Islet of Langerhans (tissue), 1 donor: ENCODE data around the gene ARHGEF33.

Experiments
- FAIRE-seq: peaks from one replicate; lab custom pipeline; 2011; peaks lifted over from hg19 to GRCh38; lab: Jason Lieb, UNC

The ARHGEF33 gene

GRCh38 chr2:38960609-38961320, 71.1 kb downstream of the ARHGEF33 start:
- FAIRE-seq = no peak

- no peak for FAIRE-seq
Observed at GRCh38 chr2:38966006-38966405, 76.3 kb downstream of the ARHGEF33 start.

GRCh38 chr2:38966678-38967077, 77.0 kb downstream of the ARHGEF33 start:
- no peak for FAIRE-seq

GRCh38 chr2:38968021-38968420, 78.3 kb downstream of the ARHGEF33 start:
- FAIRE-seq = no peak

- no peak for FAIRE-seq
Observed at GRCh38 chr2:38971377-38971776, 81.7 kb downstream of the ARHGEF33 start.

GRCh38 chr2:38973266-38973665, 83.6 kb downstream of the ARHGEF33 start:
- FAIRE-seq = no peak

- no peak for FAIRE-seq
Observed at GRCh38 chr2:38975042-38975441, 85.4 kb downstream of the ARHGEF33 start.

- FAIRE-seq = no peak
Observed at GRCh38 chr2:38977047-38977446, 87.4 kb downstream of the ARHGEF33 start.

- FAIRE-seq = no peak
Observed at GRCh38 chr2:38978296-38978903, 88.7 kb downstream of the ARHGEF33 start.

GRCh38 chr2:38978908-38979307, 89.2 kb downstream of the ARHGEF33 start:
- no peak for FAIRE-seq

- no peak for FAIRE-seq
Observed at GRCh38 chr2:38981003-38981669, 91.5 kb downstream of the ARHGEF33 start.

- FAIRE-seq = no peak
Observed at GRCh38 chr2:38981670-38982357, 92.1 kb downstream of the ARHGEF33 start.

- FAIRE-seq = no peak
Observed at GRCh38 chr2:38982498-38982897, 92.8 kb downstream of the ARHGEF33 start.

GRCh38 chr2:38988716-38989115, 99.0 kb downstream of the ARHGEF33 start:
- no peak for FAIRE-seq

GRCh38 chr2:38991899-38992298, 102.2 kb downstream of the ARHGEF33 start:
- no peak for FAIRE-seq

- peak; percentile 90 for FAIRE-seq
Observed at GRCh38 chr2:38997781-38998180, 108.1 kb downstream of the ARHGEF33 start.

- FAIRE-seq = no peak
Observed at GRCh38 chr2:39000552-39000951, 110.9 kb downstream of the ARHGEF33 start.

GRCh38 chr2:39007875-39008504, 118.3 kb downstream of the ARHGEF33 start:
- FAIRE-seq = no peak

GRCh38 chr2:39008665-39009064, 119.0 kb downstream of the ARHGEF33 start:
- FAIRE-seq = no peak

GRCh38 chr2:39013871-39014270, 124.2 kb downstream of the ARHGEF33 start:
- FAIRE-seq = no peak

- FAIRE-seq = no peak
Observed at GRCh38 chr2:39015424-39015823, 125.7 kb downstream of the ARHGEF33 start.

GRCh38 chr2:39017334-39017733, 127.7 kb downstream of the ARHGEF33 start:
- FAIRE-seq = no peak
